Kidney (tissue), 14 donors: Measurements from ENCODE around the gene FCSK. TPM values are rescaled to one million over a fixed set of nuclear protein-coding genes. Genes with fewer than 3 reads are reported as not detected.

Experiments
- DNase-seq, 5 donors: peaks; one replicate each; pipeline ENCODE4 v3.0.0-alpha.2; 2013 to 2020
- FAIRE-seq: peaks from 2 replicates; lab custom pipeline; 2012; peaks lifted over from hg19 to GRCh38; lab: Jason Lieb, UNC
- H3K27ac ChIP-seq, 2 donors: one replicate each; pipeline ENCODE4 v1.7.0; 2013; ENCODE audit warnings: low read depth in 2 of 2, low read length in 2 of 2, inconsistent platforms in 1 of 2
- H3K27me3 ChIP-seq: one replicate; pipeline ENCODE4 v1.7.1; 2013; ENCODE audit warnings: low read length, inconsistent platforms; ENCODE audit not compliant: control insufficient read depth, insufficient read depth
- H3K36me3 ChIP-seq, 3 donors: one replicate each; pipeline versions ENCODE4 v1.7.0 to v1.7.1; 2013; ENCODE audit warnings: low read length in 3 of 3, control low read depth in 1 of 3, inconsistent platforms in 1 of 3; ENCODE audit not compliant: insufficient read depth in 3 of 3, control insufficient read depth in 2 of 3
- H3K4me1 ChIP-seq, 3 donors: one replicate each; pipeline versions ENCODE4 v1.7.0 to v1.7.1; 2013; ENCODE audit warnings: low read length in 3 of 3, inconsistent platforms in 1 of 3, low read depth in 1 of 3; ENCODE audit not compliant: control insufficient read depth in 2 of 3, insufficient read depth in 2 of 3
- H3K4me3 ChIP-seq, 3 donors: one replicate each; pipeline versions ENCODE4 v1.7.0 to v1.8.1; 2013; ENCODE audit warnings: low read length in 3 of 3, control low read depth in 1 of 3, inconsistent platforms in 1 of 3
- H3K9ac ChIP-seq, 3 donors: one replicate each; pipeline versions ENCODE4 v1.7.0 to v1.7.1; 2013; ENCODE audit warnings: low read length in 3 of 3, control low read depth in 1 of 3, inconsistent platforms in 1 of 3
- H3K9me3 ChIP-seq, 3 donors: one replicate each; pipeline versions ENCODE4 v1.7.0 to v1.7.1; 2013; ENCODE audit warnings: low read length in 3 of 3, control low read depth in 1 of 3, inconsistent platforms in 1 of 3; ENCODE audit not compliant: control insufficient read depth in 2 of 3, insufficient read depth in 1 of 3
- intact Hi-C: fragments of 100-400 bp; cut with DNase I; formaldehyde crosslinking; loops from one replicate; pipeline ENCODE4 v1.11.1; 2022
- polyA plus RNA-seq: library from polyadenylated mRNA; stranded (reverse); fragments of 350-450 nt; fragmentation: Illumina TruSeq; extraction: RNeasy Lipid Tissue Mini Kit (QIAGEN cat#74804); gene quantifications from one replicate; pipeline ENCODE4 v1.2.3, GENCODE V29; 2014; ENCODE audit warnings: low read depth, low replicate concordance; ENCODE audit not compliant: insufficient read depth
- total RNA-seq: library from RNA; stranded (reverse); fragmentation: NEBNext Ultra II Directional; extraction: Animal tissue kit (Norgen Biotek cat#: 25700); gene quantifications from one replicate; pipeline ENCODE4 v1.2.1, GENCODE V29; 2021
- TF ChIP-seq, protein P1 (sequence below): IDR thresholded peaks from 3 replicates; pipeline ENCODE4 v1.5.1; 2012; ENCODE audit warnings: mild to moderate bottlenecking, moderate library complexity, borderline replicate concordance; ENCODE audit not compliant: insufficient read depth; ENCODE audit errors: extremely low read depth
- donor health status: control.
- donor health status: control.
- donor health status: control.
- donor health status: control.
- donor health status: control.
- donor health status: DM: yes; HTN: yes; CAD: no.
- donor health status: Normal renal cell carcinoma (clear cell type).

Gene FCSK
- total and polyA plus RNA-seq, 2 donors from 2014 or later: 18.7 to 32.5 TPM

DNA sequence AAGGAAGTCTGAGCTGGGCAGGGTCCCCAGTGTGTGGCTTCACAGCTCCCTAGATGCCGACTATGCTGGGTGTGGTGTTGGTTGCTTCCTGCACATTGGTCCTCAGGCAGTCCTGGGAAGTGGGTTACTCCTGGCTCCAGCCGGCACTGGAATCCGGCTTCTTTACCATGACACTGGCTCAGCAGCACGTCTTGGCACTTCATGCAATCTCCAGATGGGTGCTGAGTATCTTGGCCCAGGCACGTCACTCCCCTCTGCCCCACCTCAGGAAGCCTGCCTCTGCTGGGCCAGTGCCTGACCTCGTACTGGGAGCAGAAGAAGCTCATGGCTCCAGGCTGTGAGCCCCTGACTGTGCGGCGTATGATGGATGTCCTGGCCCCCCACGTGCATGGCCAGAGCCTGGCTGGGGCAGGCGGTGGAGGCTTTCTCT, 24.5 kb downstream of the FCSK start:
- no peak for FAIRE-seq
- Histone ChIP-seq H3K36me3 (peaks cover 0 to 38% (median 12%) of the 10 kb centered on the region in 3 donors), H3K4me1 (peaks cover 0 to 3% (median 0%) of the 10 kb centered on the region in 3 donors), H3K27me3 (no peaks in the 10 kb centered on the region), H3K27ac (no peak overlapping the region), H3K9ac (no peak overlapping the region), H3K4me3 (no peak overlapping the region), H3K9me3 (no peaks in the 10 kb centered on the region)
- DNase-seq: no peak
- TF ChIP-seq, protein P1, sequence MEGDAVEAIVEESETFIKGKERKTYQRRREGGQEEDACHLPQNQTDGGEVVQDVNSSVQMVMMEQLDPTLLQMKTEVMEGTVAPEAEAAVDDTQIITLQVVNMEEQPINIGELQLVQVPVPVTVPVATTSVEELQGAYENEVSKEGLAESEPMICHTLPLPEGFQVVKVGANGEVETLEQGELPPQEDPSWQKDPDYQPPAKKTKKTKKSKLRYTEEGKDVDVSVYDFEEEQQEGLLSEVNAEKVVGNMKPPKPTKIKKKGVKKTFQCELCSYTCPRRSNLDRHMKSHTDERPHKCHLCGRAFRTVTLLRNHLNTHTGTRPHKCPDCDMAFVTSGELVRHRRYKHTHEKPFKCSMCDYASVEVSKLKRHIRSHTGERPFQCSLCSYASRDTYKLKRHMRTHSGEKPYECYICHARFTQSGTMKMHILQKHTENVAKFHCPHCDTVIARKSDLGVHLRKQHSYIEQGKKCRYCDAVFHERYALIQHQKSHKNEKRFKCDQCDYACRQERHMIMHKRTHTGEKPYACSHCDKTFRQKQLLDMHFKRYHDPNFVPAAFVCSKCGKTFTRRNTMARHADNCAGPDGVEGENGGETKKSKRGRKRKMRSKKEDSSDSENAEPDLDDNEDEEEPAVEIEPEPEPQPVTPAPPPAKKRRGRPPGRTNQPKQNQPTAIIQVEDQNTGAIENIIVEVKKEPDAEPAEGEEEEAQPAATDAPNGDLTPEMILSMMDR: no peak
- intact Hi-C loops: no loop called here

DNA sequence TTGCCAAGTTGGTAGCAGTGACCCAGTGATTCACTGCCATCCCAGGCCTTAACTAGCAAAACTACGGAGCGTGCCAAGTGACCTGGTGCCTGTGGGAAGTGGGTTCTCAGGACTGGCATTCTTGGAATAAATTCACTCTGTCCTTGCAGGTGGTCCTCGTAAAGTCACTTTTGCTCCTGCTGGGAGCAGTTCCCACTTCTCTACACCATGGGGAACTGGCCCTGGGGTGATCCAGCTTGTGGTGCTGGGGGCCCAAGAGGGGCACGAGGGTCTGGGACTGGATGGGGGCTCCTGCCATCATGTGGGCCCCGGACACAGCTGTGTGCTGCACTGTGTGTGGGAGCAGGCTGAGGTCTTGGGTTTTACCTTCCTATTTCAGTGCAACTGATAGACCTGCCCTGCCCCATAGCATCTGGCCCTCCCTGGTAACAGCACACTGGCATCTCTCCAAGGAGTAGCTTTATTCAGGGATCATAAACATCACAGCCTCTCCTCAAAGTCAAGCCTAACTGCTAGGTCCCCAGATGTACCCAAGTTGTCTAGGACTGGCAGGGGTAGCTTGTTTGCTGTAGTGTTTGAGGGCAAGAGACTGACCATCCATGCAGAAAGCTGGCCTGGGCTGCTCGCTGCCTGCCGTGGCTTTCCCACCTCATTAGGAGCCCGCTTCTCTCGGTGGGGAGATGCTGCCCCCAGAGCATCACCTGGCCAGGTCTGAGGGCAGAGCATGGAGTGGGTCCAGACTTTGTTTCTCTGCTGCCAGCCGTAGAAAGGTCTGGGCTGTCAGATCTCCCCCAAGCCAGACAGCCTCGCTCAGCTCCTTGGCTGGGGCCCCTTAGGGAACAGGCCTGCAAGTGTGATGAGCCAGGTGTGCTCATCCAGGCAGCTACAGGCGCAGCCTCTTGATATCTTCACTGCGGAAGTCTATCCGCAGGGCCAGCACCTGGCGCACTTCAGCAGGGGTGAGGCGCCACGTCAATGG, 26.0 kb downstream of the FCSK start:
- intact Hi-C loops: no loop called here
- TF ChIP-seq, protein P1: no peak
- Histone ChIP-seq H3K27ac (no peak overlapping the region), H3K9ac (no peak overlapping the region), H3K9me3 (no peaks in the 10 kb centered on the region), H3K27me3 (no peaks in the 10 kb centered on the region), H3K36me3 (peaks cover 0 to 35% (median 12%) of the 10 kb centered on the region in 3 donors), H3K4me3 (no peak overlapping the region), H3K4me1 (peaks cover 0 to 3% (median 0%) of the 10 kb centered on the region in 3 donors)
- FAIRE-seq (no peak), DNase-seq (peak in 1 of 5 donors; percentile 61)

DNA sequence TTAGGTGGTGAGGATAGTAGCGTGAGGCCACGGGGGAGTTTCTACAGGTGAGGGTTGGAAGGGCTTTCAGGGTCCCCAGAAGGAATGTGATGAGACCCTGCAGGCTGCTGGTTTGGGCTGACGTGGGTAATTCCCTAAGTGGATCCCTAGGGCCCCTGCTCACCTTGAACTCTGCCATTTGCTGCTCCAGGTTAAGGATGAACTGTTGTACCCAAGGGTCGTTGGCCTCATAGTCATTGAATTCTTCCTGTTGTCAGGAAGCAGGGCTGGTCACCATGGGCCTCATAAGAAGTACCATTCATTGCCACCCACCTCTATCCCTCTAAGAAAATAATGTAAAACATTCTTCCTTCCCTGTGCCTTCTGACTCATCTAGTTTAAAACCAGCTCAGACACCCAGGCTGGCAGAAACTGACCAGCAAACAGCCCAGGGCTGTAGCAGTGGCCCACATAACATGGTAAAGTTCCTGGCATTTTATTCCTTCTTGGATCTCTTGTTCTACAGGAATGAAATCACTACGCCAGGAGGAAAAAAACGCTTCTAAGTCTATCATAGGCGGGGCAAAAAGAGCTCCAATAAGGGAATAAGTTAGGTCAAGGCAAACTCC, 27.6 kb downstream of the FCSK start:
- H3K4me3 ChIP-seq: no peak overlapping the region
- TF ChIP-seq, protein P1: no peak
- peak in 1 of 5 donors; percentile 35 for DNase-seq
- no peak overlapping the region for H3K27ac ChIP-seq
- no peaks in the 10 kb centered on the region for H3K9me3 ChIP-seq
- no peaks in the 10 kb centered on the region for H3K4me1 ChIP-seq
- FAIRE-seq: no peak
- intact Hi-C loops: no loop called here
- no peak overlapping the region for H3K9ac ChIP-seq
- peaks cover 0 to 35% (median 14%) of the 10 kb centered on the region in 3 donors for H3K36me3 ChIP-seq
- no peaks in the 10 kb centered on the region for H3K27me3 ChIP-seq
